ENCODE data around the gene SLC25A53. TPM values are rescaled to one million over a fixed set of nuclear protein-coding genes. Genes with fewer than 3 reads are reported as not detected.
"Not testable (repeated sequence)": the region's sequence is repeated elsewhere in the genome, so short reads cannot be mapped to it uniquely, and the experiment has no call there.

SLC25A53 gene
- total and polyA plus RNA-seq, 2 donors = 10.6 to 23.7 TPM

DNA sequence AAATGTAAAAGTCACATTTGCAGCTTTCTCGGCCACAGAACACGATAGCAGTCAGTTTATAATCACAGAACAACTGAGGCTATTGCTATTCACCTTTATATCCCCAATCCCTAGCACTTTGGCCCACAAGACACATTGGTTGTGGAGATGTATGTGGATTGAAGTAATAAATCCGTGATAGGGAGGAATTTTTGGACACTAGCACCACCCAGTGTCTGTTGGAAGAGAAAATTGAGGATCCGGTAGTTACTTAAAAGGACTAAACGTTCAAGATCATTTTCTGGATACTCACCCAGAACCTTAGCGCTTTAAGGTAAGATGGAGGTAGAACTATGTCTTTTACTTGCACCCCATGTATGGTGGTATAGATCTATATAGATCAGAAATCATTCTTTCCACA, 79.0 kb downstream of the SLC25A53 start:
- not testable (repeated sequence) for H3K27ac ChIP-seq (ENCODE audit: low read depth); H3K36me3 ChIP-seq (ENCODE audit: insufficient read depth); DNase-seq (ENCODE audit: extremely low spot score); H3K4me3 ChIP-seq (ENCODE audit: low read depth, low read length); H3K4me1 ChIP-seq (ENCODE audit: insufficient read depth)
- WGBS = no CpG with 5 or more reads among the region's 6 CpGs

DNA sequence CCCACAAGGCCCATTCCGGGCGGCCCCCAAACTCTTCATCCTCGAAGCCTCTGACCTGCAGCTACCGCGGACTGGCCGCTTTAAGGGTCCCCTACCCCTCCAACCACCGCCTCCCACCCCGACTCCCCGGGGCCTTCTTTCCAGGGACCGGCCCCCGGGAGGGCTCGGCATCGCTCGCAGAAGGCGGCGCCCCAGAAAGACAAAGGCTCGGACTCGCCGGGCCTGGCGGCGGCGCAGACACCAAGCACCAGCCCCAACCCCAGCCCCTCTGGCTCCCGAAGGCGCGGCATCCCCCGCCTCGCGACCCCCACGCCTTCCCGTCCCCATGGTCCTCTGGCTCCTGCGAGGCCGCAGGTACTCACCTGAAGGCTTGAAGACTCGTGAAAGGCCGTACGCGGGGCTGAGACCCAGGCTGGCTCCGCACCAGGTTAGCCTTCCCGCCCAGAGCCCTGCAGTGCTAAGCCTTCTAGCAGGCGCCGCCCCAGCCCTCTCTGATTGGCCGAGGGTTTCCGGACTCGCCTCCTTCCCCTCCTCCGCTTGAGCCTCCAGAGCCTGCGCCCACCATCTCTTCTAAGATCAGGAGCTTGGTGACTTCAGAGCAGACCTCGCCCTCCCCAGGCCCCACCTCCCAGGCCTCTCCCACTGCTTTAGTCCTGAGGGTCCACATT, 80.9 kb downstream of the SLC25A53 start, which contains the start of gene TMSB15C:
TMSB15C (minus strand) TSS at position 459 of the 668 bp plus-strand sequence.
- not testable (repeated sequence) for H3K4me1 ChIP-seq (ENCODE audit: insufficient read depth); H3K36me3 ChIP-seq (ENCODE audit: insufficient read depth); H3K27ac ChIP-seq (ENCODE audit: low read depth); H3K4me3 ChIP-seq (ENCODE audit: low read depth, low read length); DNase-seq (ENCODE audit: extremely low spot score)
- WGBS = no CpG with 5 or more reads among the region's 46 CpGs

DNA sequence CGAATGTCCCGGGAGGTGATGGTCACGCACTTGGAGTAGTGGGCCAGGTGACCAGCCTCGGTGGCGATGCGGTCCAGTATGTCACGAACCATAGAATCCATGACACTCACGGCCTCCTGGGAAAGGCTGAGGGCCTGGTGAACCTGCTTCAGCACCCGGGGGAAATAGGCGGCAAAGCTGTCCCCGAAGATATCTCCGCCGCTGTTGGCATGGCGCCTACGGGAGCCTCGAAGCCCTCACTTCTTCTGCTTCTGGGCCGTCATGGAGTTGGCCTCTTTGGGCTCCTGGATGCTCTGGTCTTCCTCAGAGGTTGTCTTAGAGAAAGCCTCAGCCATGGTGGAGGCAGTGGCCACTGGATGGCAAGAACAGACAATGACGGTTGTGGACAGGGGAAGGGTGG, 94.2 kb downstream of the SLC25A53 start:
- DNase-seq (ENCODE audit: extremely low spot score); H3K4me3 ChIP-seq (ENCODE audit: low read depth, low read length); H3K4me1 ChIP-seq (ENCODE audit: insufficient read depth); H3K36me3 ChIP-seq (ENCODE audit: insufficient read depth); H3K27ac ChIP-seq (ENCODE audit: low read depth): not testable (repeated sequence)
- WGBS = over 99% methylated on average over 9 of the region's 18 CpGs

DNA sequence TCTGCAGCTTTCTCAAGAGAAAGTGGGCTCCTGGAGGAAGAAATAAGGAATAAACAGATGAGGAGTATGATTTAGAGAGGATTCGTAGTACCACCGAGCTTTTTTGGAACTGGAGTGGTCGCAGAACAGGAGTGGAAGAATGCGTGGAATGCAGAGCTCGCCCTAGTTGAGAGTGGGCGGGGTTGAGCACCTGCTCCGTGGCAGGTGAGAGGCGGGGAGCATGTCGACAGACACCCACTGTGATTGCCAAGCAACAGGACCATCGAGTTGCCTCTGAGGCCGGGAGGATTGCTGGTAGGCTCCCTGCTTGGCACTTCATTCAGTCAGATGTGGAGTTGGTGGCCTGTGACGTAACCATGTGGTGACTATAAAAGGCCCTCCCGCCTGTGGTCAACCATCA, 101.9 kb downstream of the SLC25A53 start:
- no CpG with 5 or more reads among the region's 13 CpGs for WGBS
- H3K36me3 ChIP-seq (ENCODE audit: insufficient read depth); H3K27ac ChIP-seq (ENCODE audit: low read depth); DNase-seq (ENCODE audit: extremely low spot score); H3K4me1 ChIP-seq (ENCODE audit: insufficient read depth); H3K4me3 ChIP-seq (ENCODE audit: low read depth, low read length): not testable (repeated sequence)

Other genes with a start within 250 kb of the SLC25A53 start
- gene TMSB15B, start 194.4 kb downstream of the SLC25A53 start, total RNA-seq = 18.6 TPM
- 9.3 TPM for gene TMSB15B, start 194.4 kb downstream of the SLC25A53 start, polyA plus RNA-seq
- not detected for gene H2BW1, start 143.3 kb downstream of the SLC25A53 start, total RNA-seq
- gene H2BW1, start 143.3 kb downstream of the SLC25A53 start, polyA plus RNA-seq = not detected
- gene H2BW2, start 117.1 kb downstream of the SLC25A53 start, total RNA-seq = not detected
- not detected for gene H2BW2, start 117.1 kb downstream of the SLC25A53 start, polyA plus RNA-seq
- 19.7 TPM for gene TMSB15C, start 80.8 kb downstream of the SLC25A53 start, total RNA-seq
- 1.4 TPM for gene TMSB15C, start 80.8 kb downstream of the SLC25A53 start, polyA plus RNA-seq
- gene ZCCHC18, start 44.5 kb downstream of the SLC25A53 start, total RNA-seq = 3.3 TPM
- 2.2 TPM for gene ZCCHC18, start 44.5 kb downstream of the SLC25A53 start, polyA plus RNA-seq
- 34.7 TPM for gene FAM199X, start 9.4 kb upstream of the SLC25A53 start, total RNA-seq
- 10.9 TPM for gene FAM199X, start 9.4 kb upstream of the SLC25A53 start, polyA plus RNA-seq
- gene ESX1, start 97.9 kb upstream of the SLC25A53 start, total RNA-seq = not detected
- not detected for gene ESX1, start 97.9 kb upstream of the SLC25A53 start, polyA plus RNA-seq

Measured in urinary bladder (tissue), 4 donors.